ENCODE data around the gene SEPHS2. TPM values are rescaled to one million over a fixed set of nuclear protein-coding genes. Genes with fewer than 3 reads are reported as not detected.

Gene SEPHS2
- total and polyA plus RNA-seq, 2 of the 8 experiments (the other 6 are each of a cell fraction or from before 2014, with no cell fraction given) = 28.2 to 61.8 TPM

- Histone ChIP-seq H4K5ac (ENCODE audit: insufficient read length, low read depth, low read length) (no peak overlapping the region), H3K9me3 (ENCODE audit: insufficient read depth in 2 of 2, low read depth in 1 of 2, low read length in 1 of 2) (no peaks in the 10 kb centered on the region), H2BK20ac (ENCODE audit: low read length) (no peak overlapping the region), H3K4me3 (ENCODE audit: extremely low read depth in 1 of 4, insufficient read depth in 2 of 4, low read depth in 3 of 4, low read length in 4 of 4) (no peak overlapping the region), H4K20me1 (replicated peaks in 1 of 2; ENCODE audit: control insufficient read depth in 1 of 2, insufficient read depth in 2 of 2, low read length in 2 of 2) (no peaks in the 10 kb centered on the region), H3K23ac (ENCODE audit: insufficient read length) (no peak overlapping the region), H3K36me3 (ENCODE audit: control insufficient read depth in 2 of 4, insufficient read depth in 4 of 4, low read length in 3 of 4) (no peaks in the 10 kb centered on the region), H3K4me2 (ENCODE audit: insufficient read depth in 1 of 2, low read depth in 2 of 2, low read length in 2 of 2) (no peak overlapping the region), H4K8ac (ENCODE audit: extremely low read depth, insufficient read depth, low read length) (no peak overlapping the region), H2BK120ac (replicated peaks; ENCODE audit: low read depth, low read length) (no peak overlapping the region), H4K91ac (replicated peaks; ENCODE audit: insufficient read length, low read length) (no peak overlapping the region), H2AK5ac (ENCODE audit: low read depth, low read length) (no peak overlapping the region), H3K9ac (replicated peaks in 1 of 4; ENCODE audit: extremely low read depth in 1 of 4, low read depth in 3 of 4, low read length in 3 of 4) (no peak overlapping the region), H3K4me1 (replicated peaks in 1 of 4; ENCODE audit: control insufficient read depth in 3 of 4, insufficient read depth in 4 of 4, low read length in 3 of 4) (no peaks in the 10 kb centered on the region), H3K27ac (ENCODE audit: low read depth, low read length) (no peak overlapping the region), H3K18ac (ENCODE audit: extremely low read depth, low read length) (no peak overlapping the region), H3K56ac (replicated peaks; ENCODE audit: insufficient read length, low read depth, low read length) (no peak overlapping the region), H2BK15ac (ENCODE audit: low read length) (no peak overlapping the region), H2BK12ac (ENCODE audit: low read depth, low read length) (no peak overlapping the region), H3K79me1 (ENCODE audit: low read depth, low read length) (no peaks in the 10 kb centered on the region), H3K4ac (replicated peaks; ENCODE audit: insufficient read length, low read depth, low read length) (no peak overlapping the region), H3K23me2 (ENCODE audit: low read depth, low read length) (no peaks in the 10 kb centered on the region), H3K27me3 (replicated peaks in 1 of 4; ENCODE audit: control insufficient read depth in 3 of 4, extremely low read depth in 1 of 4, insufficient read depth in 3 of 4, low read length in 3 of 4) (no peaks in the 10 kb centered on the region; a peak in 1 of 7 replicates), H2AFZ (ENCODE audit: low read length) (no peak overlapping the region), H2BK5ac (ENCODE audit: low read depth, low read length) (no peak overlapping the region), H3K14ac (ENCODE audit: insufficient read length) (no peak overlapping the region), H3K79me2 (ENCODE audit: control insufficient read depth in 1 of 2, insufficient read depth in 2 of 2, low read length in 2 of 2) (no peaks in the 10 kb centered on the region)
- FAIRE-seq (no peak), DNase-seq (ENCODE audit: low read depth in 1 of 2, low spot score in 2 of 2) (no peak)
- ChIA-PET POLR2A (ENCODE audit: partially characterized antibody) (no interaction called here), CTCF (ENCODE audit: partially characterized antibody) (interaction anchor here (0.7 to 4.1 kb wide), 4 partner anchors 11 to 156 kb away, joined by 3 to 21 read pairs (median 7); no protein-coding TSS in a partner anchor)
- 81% methylated on average over 11 of the region's 11 CpGs; no CpG with 5 or more reads in 1 of the 2 experiments for WGBS, 2 experiments (ENCODE audit: extremely low coverage in 1 of 2, insufficient coverage in 1 of 2, insufficient read length in 1 of 2, insufficient replicate concordance in 2 of 2, low coverage in 1 of 2, low lambda C conversion rate in 2 of 2, missing lambda C conversion rate in 1 of 2)
- TF ChIP-seq POLR2A (IDR thresholded peaks at IDR 0.05; ENCODE audit: control extremely low read depth in 1 of 2, low read depth in 2 of 2, low read length in 2 of 2) = no peak
- TF ChIP-seq BCL11A (IDR thresholded peaks at IDR 0.05; ENCODE audit: low read depth in 2 of 2, low read length in 2 of 2) = no peak
- TF ChIP-seq, protein P1, sequence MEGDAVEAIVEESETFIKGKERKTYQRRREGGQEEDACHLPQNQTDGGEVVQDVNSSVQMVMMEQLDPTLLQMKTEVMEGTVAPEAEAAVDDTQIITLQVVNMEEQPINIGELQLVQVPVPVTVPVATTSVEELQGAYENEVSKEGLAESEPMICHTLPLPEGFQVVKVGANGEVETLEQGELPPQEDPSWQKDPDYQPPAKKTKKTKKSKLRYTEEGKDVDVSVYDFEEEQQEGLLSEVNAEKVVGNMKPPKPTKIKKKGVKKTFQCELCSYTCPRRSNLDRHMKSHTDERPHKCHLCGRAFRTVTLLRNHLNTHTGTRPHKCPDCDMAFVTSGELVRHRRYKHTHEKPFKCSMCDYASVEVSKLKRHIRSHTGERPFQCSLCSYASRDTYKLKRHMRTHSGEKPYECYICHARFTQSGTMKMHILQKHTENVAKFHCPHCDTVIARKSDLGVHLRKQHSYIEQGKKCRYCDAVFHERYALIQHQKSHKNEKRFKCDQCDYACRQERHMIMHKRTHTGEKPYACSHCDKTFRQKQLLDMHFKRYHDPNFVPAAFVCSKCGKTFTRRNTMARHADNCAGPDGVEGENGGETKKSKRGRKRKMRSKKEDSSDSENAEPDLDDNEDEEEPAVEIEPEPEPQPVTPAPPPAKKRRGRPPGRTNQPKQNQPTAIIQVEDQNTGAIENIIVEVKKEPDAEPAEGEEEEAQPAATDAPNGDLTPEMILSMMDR (IDR thresholded peaks at IDR 0.05; ENCODE audit: control extremely low read depth in 1 of 3, insufficient read depth in 1 of 3, low read depth in 1 of 3, low read length in 3 of 3) = no peak
- TF ChIP-seq JUN (IDR thresholded peaks at IDR 0.05; ENCODE audit: low read depth, low read length) = no peak
- TF ChIP-seq PHF8 (conservative IDR thresholded peaks at IDR 0.05; ENCODE audit: low read depth, low read length) = no peak
- no peak for TF ChIP-seq TAF1 (IDR thresholded peaks at IDR 0.05; ENCODE audit: low read depth, low read length)
- no peak for TF ChIP-seq TAF7 (optimal IDR thresholded peaks at IDR 0.05; ENCODE audit: borderline replicate concordance, low read depth, low read length)
- TF ChIP-seq SP4 (IDR thresholded peaks at IDR 0.05; ENCODE audit: low read length) = no peak
- no peak for TF ChIP-seq JUND (IDR thresholded peaks at IDR 0.05; ENCODE audit: low read length)
- TF ChIP-seq, protein P2, sequence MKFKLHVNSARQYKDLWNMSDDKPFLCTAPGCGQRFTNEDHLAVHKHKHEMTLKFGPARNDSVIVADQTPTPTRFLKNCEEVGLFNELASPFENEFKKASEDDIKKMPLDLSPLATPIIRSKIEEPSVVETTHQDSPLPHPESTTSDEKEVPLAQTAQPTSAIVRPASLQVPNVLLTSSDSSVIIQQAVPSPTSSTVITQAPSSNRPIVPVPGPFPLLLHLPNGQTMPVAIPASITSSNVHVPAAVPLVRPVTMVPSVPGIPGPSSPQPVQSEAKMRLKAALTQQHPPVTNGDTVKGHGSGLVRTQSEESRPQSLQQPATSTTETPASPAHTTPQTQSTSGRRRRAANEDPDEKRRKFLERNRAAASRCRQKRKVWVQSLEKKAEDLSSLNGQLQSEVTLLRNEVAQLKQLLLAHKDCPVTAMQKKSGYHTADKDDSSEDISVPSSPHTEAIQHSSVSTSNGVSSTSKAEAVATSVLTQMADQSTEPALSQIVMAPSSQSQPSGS (IDR thresholded peaks at IDR 0.05; ENCODE audit: low read length) = no peak
- TF ChIP-seq YY1 (IDR thresholded peaks at IDR 0.05; ENCODE audit: low read depth, low read length) = no peak
Observed at GRCh38 chr16:30459456-30459855, 13.8 kb upstream of the SEPHS2 start.
